ENCODE results near the gene LMF1.
"Not testable (repeated sequence)": the region's sequence is repeated elsewhere in the genome, so short reads cannot be mapped to it uniquely, and the experiment has no call there.

LMF1 gene

DNA sequence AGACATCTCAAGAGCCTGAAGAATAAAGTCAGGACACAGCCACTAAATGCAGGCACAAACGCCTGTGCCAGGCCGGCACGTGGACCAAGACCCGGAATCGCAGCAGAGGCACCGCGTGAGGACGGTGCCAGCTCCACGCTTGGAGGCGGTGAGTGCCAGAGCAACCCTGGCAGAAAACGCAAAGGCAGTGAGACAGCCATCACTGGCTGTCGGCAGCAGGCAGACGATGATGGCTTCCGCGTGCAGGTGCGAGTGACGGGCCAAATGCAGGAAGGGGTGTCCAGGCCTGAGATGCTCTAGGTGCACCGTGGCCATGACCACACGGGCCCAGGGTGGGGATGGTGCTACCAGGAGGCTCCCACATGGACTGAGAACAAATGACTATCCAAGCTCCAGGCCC, 78.8 kb downstream of the LMF1 start:
- DNase-seq (ENCODE audit: low read depth) = no peak
- H3K4me3 ChIP-seq (ENCODE audit: low read depth, low read length) = no peak overlapping the region
- TF ChIP-seq, protein P1, sequence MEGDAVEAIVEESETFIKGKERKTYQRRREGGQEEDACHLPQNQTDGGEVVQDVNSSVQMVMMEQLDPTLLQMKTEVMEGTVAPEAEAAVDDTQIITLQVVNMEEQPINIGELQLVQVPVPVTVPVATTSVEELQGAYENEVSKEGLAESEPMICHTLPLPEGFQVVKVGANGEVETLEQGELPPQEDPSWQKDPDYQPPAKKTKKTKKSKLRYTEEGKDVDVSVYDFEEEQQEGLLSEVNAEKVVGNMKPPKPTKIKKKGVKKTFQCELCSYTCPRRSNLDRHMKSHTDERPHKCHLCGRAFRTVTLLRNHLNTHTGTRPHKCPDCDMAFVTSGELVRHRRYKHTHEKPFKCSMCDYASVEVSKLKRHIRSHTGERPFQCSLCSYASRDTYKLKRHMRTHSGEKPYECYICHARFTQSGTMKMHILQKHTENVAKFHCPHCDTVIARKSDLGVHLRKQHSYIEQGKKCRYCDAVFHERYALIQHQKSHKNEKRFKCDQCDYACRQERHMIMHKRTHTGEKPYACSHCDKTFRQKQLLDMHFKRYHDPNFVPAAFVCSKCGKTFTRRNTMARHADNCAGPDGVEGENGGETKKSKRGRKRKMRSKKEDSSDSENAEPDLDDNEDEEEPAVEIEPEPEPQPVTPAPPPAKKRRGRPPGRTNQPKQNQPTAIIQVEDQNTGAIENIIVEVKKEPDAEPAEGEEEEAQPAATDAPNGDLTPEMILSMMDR (IDR thresholded peaks at IDR 0.05; ENCODE audit: low read depth, low read length, missing control alignments) = no peak

DNA sequence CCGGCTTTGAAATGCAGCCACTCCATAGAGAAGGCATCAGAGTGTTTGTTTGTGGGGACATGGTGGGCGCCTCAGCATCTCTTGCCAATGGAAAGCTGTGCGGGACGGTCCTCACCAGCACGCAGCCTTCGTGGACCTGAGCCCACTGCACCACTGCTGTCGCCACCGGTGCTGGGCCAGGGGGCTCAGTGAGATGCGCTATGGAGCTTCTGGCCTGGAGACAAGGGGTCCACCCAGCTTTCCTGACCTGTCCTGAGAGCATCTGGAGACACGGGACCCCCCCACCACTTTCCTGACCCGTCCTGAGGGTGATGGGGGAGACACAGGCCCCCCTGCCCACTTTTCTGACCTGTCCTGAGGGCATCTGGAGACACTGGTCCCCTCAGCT, 79.4 kb downstream of the LMF1 start:
- DNase-seq (ENCODE audit: low read depth) = no peak
- TF ChIP-seq, protein P1 (IDR thresholded peaks at IDR 0.05; ENCODE audit: low read depth, low read length, missing control alignments) = no peak
- H3K4me3 ChIP-seq (ENCODE audit: low read depth, low read length) = no peak overlapping the region

DNA sequence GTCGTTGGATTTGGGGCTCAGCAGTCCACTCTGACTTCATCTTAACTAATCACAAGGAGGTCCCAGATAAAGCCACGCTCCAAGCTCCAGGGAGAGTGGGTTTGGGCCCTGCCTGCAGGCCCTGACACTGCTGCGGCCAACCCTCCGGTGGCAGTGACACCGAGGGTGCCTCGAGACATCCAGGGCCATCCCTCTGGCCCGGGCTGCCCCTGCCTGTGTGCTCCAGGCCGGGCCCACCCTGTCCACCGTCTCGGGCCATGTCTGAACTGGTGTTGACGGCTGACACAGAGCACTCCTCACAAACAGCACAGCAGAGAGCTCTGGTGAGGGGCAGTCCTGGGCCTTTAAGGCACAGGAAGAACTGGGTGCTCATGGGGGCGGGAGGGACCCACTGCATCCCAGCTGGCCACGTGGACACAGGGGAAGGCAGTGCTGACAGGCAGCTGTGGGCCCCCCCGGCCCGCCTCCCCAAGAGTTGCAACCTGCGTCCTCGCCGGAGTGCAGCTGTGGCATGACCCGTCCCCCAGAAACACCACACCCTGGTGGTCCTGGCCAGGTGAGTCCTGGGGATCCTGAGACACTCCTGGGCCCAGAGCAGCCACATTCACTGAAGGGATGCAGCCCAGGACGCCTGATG, 80.0 kb downstream of the LMF1 start:
- no peak overlapping the region for H3K4me3 ChIP-seq (ENCODE audit: low read depth, low read length)
- DNase-seq (ENCODE audit: low read depth) = no peak
- TF ChIP-seq, protein P1 (IDR thresholded peaks at IDR 0.05; ENCODE audit: low read depth, low read length, missing control alignments) = no peak

DNA sequence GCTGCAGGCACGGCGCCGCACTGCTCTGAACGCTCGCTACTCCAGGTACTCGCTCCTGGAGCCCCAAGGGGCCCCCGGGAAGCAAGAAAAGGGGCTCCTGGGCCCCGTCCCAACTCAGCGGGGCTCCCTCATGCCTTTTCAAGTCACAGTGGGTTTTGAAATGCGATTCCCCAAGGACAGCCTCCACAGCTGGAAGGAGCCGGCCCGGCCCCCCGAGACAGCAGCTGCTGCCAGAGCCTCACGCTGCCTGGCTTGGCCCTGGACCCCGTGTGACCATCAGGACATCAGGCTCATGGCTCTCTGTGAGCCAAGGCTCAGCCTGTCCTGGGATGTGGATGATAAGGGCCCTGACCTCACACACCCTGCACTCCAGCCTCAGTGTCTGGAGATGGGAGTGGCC, 80.6 kb downstream of the LMF1 start:
- TF ChIP-seq, protein P1 (IDR thresholded peaks at IDR 0.05; ENCODE audit: low read depth, low read length, missing control alignments) = no peak
- H3K4me3 ChIP-seq (ENCODE audit: low read depth, low read length) = no peak overlapping the region
- no peak for DNase-seq (ENCODE audit: low read depth)

DNA sequence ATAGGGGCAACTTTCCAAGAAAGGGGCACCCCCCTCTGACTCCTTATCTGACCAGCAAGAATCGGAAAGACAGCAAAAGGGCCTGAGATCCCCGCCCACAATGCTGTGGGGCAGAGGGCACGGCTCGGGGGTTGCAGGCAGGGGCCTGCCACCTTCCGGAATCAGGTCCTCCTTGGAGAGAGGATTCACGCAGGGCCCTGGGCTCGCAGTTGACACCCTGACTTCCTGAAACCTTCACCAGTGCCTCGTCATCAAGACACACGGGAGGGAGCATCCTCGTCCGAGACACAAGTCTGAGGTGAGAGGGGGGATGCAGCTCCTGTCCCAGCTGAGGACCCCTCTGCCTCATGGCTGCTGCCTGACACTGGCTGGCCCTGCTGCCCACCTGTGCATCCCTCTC, 81.2 kb downstream of the LMF1 start:
- no peak for DNase-seq (ENCODE audit: low read depth)
- H3K4me3 ChIP-seq (ENCODE audit: low read depth, low read length) = no peak overlapping the region
- TF ChIP-seq, protein P1 (IDR thresholded peaks at IDR 0.05; ENCODE audit: low read depth, low read length, missing control alignments) = no peak

DNA sequence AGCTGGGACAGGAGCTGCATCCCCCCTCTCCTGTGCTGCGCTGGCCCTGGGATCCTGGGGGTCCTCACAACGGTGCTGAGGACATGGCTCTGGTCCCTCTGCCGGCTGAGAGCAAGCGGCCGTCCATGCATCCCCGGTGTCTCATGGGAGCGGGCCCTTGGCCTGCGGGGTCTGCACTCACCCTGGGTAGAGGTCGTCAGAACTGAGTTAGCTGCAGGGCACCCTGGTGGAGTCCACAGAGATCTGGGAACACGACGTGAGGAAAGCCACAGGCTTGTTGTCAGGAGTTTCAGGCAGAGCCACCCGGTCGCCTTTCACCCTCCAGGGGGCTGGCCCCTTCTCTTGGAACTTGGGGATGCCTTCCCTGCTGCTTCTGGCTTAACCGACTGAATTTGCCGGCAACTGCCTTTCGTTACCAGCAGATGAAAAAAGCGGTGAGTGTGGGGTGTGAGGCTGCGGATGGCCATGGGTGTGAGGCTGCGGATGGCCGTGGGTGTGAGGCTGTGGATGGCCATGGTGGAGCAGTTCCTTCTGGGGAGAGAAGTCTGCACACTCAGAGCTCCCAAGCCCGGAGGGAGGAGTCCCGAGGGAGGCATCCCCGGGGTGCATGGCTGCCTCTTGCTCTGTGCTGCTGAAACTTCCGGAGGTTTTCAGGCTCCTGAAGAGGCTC, 81.7 kb downstream of the LMF1 start:
- TF ChIP-seq, protein P1 (IDR thresholded peaks at IDR 0.05; ENCODE audit: low read depth, low read length, missing control alignments) = no peak
- no peak overlapping the region for H3K4me3 ChIP-seq (ENCODE audit: low read depth, low read length)
- no peak for DNase-seq (ENCODE audit: low read depth)

DNA sequence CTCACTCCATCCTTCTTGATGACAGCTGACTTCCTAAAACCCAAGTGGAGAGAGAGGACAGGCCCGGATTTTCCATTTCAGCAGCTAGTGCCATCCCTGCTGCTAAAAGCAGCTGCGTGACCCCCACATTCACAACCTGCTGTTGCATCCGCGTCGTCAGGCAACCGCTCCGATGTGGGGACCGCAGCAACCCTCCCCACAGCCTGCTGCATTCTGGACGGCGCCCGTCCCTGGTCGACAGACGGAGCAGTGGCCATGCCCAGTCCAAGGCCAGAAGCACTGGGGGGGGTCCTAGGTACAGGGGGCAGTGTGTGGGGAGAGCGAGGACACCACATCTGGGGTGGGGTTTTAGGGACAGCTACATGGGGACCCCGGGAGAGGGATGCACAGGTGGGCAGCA, 82.3 kb downstream of the LMF1 start:
- DNase-seq (ENCODE audit: low read depth); H3K4me3 ChIP-seq (ENCODE audit: low read depth, low read length): not testable (repeated sequence)

Data from GM12864 (cell line).